MV-4-11 (cell line): Measurements from ENCODE around the gene DAAM2.

Experiments
- DNase-seq: peaks from one replicate; lab custom pipeline; 2025; lab: John Stamatoyannopoulos, UW

Gene DAAM2

DNA sequence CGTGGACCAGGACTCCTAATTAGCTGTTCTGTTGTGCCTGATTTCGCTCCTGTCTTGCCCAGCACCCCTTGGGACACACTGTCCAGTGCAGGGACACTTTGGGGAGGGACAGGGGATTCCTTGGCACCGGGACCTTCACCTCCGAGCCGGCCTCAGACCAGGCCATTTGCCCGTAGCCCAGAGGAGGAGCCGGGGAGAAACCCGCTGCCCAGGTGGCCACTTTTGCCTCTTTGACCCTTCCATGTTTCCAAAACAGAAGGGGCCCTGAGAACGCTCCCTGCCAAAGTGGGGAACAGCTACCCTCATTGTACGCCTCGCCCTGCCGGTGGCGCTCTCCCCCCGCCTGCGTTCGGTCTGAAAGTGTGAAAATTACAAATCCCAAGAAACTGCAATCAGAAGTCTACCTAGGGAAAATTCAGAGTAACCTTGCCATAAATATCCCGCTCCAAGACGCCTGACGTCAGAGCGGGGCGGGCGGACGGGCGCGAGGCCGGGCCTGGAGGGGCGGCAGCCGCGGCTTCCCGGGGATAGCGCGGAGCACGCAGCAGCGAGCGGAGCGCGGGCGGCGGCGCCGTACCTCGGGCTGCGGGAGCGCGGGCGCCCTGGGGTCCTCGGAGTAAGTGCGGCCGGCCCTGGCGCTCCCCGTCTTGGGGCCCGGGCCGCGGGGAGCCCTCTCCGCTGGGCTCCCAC lies at the start of gene DAAM2:
TSS of gene DAAM2 (plus strand) at position 527 of the 690 bp plus-strand sequence. CDS start 63,927 bp downstream, outside the sequence.
- no peak for DNase-seq

DNA sequence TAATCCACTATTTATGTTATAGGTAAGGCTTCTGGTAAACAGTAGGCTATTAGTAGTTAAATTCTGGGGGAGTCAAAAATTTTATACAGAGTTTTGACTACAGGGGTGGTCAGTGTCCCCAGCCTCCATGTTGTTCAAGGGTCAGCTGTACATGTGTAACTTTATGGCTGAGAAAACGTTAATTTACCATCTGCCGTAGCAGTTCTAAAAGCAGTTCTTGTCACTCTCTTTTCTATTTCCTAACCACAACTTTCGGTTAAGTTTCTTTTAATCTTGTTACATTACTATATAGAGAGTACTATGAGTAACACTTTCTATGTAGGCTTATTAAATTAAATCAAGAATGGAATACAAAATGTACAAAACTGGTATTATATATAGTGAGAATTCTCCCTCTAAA lies 45.4 kb upstream of the DAAM2 start:
- DNase-seq = no peak

DNA sequence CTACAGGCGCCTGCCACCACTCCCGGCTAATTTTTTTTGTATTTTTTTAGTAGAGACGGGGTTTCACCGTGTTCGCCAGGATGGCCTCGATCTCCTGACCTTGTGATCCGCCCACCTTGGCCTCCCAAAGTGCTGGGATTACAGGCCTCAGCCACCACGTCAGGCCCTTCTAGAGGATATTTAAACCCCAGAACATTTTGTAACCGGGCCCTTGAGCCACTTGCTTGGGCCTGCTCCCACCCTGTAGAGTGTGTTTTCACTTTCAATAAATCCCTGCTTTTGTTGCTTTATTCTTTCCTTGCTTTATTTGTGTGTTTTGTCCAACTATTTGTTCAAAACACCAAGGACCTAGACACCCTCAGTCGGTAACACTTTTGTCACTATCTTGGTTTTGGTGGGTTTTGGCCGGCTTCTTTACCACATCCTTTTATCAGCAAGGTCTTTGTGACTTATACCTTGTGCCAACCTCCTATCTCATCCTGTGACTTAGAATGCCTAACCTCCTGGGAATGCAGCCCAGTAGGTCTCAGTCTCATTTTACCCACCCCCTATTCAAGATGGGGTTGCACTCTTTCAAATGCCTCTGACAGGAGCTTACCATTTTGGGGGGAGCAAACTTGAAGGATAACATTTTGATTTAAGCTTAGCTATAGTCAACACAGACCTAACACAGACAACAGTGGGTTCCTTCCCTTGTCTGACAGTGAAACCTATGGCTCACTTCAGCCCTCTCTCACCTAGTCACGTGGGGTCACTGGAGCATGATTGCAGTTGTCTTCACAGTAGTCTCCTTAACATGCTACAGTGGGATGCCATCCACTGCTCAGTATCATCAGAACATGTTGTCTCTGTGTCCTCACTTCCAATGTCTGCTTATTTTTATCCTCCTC lies 39.1 kb upstream of the DAAM2 start:
- DNase-seq = no peak

GRCh38 chr6:39753725-39754045 lies 38.5 kb upstream of the DAAM2 start:
- no peak for DNase-seq

- DNase-seq = no peak
These were observed 37.6 kb upstream of the DAAM2 start for GRCh38 chr6:39754514-39755115.

DNA sequence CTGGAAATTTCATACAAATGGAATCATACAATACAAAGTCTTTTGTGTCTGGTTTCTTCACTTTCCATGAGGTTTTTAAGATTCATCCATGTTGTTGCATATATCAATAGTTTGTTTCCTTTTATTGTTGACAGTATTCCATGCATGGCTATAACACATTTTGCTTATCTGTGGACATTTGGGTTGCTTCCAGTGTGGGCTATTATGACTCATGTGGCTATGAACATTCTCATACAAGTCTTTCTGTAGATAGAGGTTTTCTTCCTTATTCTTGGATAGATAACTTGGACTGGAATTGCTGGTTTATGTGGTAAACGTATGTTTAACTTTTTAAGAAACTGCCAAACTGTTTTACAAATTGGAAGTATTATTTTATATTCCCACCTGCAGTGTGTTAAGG lies 36.9 kb upstream of the DAAM2 start:
- no peak for DNase-seq

GRCh38 chr6:39756582-39756981 lies 35.6 kb upstream of the DAAM2 start:
- DNase-seq = no peak

DNA sequence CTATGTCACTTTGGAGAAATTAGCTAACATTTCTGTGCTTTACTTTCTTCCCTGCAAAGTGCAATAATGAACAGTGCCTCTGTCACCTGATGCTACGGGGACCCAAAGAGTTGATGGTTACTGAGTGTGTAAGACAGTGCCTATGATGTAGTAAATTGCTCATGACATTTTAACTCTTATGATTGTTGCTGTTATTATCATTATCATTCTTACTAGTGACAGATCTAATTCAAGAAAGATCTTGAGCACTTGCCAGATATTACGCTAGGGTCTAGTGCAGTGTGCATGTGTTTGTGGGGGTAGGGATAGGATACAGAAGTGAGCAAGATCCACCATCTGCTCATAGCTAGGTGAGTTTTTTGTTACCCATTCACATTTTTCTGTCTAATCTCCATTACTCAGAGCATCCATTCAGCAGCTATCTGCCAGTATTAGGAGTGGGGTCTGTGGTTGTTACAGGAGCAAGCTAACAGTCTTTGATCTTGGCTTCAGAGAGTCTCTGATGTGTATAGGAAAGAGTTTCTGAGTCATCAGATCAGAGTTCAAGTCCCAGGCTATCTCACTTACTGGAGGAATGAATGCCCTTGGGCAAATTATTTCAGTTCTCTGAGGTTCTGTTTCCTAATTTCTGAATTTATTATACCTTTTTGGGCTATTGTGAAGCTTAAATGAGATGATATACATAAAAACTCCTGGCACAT lies 33.1 kb upstream of the DAAM2 start:
- no peak for DNase-seq

GRCh38 chr6:39760226-39760952 lies 31.8 kb upstream of the DAAM2 start:
- DNase-seq = no peak

DNA sequence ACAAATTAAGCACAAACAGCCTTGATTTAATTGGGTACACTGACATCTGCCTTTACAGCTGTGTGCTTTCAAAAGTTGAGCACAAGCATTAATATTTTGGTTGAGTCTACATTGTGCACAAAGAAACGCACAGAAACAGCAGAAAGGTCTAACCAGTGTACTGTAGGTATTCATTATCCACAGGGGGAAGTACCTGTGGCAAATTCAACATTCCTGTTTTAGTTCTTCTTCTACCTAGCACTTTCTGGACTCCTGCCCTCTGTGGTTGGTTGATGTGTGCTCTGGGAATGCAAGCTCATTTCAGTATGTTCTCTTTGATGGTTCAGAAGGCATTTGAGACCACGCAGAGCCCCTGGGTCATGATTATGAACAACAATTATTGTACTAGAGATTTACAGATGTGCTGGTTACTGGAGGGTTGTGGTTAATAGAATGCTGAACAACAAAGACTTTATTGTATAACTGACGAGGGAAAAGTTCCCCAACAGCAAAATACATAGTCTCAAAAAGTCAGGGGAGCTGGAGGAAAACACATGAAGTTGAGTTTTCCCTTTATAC lies 26.6 kb upstream of the DAAM2 start:
- no peak for DNase-seq

- DNase-seq = no peak
These were observed 23.2 kb upstream of the DAAM2 start for GRCh38 chr6:39769012-39769411.

DNA sequence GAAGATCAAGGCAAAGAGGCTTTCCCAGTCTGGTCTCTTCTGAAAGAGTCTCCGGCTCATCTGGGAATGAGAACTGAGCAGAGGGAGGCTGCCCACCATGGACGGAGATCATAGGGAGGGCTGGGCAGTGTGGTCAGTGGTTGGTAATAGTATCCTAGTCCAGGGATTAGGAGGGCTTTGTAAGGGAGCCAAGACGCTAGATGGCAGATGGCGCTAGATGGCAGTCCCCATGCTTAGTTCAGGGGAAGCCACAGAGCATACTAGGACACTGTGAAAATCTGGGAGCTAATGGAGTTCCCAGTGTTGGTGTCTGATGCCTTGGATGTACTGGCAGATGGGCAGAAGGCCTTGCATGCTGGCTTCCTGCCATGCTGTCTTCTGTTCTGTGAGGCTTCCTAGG lies 21.7 kb upstream of the DAAM2 start:
- DNase-seq = no peak

DNA sequence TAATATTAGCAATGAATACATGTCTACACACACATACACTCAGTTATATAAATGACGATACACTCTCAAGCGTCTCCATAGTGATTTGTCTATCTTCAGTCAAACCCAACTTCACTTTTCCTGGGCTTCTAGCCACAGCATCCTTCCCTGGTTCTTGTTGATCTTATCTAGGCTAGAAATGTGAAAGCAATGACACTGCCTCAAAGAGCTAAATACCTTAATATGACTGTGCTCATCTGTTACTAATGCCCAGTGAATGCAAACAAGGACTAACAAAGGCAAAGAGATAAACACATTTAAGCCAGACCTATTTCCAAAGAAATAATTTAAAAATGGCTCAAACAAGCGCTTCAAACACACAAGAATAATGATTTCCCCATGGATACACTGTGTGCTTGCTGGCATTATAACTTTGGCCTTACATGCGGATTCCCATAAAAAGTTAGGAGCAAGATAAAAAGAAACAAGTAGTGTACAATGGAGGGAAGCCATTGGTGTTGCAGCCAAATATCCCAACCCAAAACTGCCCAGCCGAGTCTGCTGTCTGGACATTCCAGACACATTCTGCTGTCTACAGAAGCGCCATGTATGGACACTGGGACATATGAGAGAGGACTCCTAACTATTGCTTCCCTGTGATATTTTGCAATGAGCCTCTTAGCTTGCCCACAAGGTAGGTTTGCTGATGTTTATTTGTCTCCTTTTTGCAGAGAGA lies 19.5 kb upstream of the DAAM2 start:
- no peak for DNase-seq

GRCh38 chr6:39773782-39774181 lies 18.4 kb upstream of the DAAM2 start:
- DNase-seq = no peak

GRCh38 chr6:39776581-39776980 lies 15.6 kb upstream of the DAAM2 start:
- DNase-seq = no peak

DNA sequence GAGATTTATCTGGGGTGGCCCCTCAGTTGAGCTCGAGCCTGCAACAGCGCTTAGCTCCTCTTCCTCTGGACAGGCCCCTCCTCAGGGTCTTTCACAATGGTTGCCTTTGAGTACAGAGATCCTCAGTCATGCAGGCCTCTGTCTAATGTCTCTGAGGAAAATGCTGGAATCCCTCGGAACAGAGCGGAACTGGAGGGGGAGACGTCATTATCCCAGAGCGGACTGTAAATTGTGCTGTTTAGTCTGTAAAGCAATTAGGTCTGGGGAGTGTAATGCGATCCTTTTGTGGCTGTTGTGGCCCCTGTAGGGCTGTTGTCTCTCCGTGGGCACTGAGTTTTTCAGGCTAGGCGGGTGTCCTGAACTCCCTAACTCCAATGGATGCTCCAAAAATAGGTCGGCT lies 15.0 kb upstream of the DAAM2 start:
- DNase-seq = no peak

- no peak for DNase-seq
These were observed 14.5 kb upstream of the DAAM2 start for GRCh38 chr6:39777661-39778060.

DNA sequence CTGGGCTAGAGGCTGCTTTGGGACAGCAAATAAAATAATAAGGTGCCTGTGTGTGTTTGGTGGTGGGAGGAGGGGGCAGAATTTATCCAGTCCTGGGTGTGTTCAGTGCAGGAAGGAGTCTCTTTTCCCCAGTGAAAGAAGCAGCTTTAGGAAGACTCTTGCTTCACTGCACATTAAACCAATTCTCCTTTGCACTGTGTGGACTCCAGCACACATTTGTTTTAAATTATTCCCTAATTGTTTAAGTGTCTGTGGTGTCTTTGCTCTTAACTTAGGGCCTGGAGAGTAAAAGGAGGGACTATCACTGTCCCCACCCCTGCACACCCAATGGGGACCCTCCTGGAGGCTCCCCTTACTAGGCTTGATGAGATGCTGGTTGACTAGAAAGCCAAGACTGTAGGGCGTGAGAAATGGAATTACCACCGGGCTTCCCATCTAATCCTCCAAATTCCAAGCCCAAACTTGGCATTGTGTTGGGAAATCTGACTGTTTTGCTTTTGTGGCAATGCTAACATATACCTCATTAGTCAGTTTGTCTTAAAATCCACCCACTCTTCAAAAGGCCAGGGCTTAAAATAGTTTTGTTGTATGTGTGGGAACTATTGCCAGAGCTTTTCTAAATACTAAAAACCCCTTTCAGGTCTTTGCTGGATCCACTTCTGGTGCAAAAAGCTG lies 13.5 kb upstream of the DAAM2 start:
- DNase-seq = no peak

DNA sequence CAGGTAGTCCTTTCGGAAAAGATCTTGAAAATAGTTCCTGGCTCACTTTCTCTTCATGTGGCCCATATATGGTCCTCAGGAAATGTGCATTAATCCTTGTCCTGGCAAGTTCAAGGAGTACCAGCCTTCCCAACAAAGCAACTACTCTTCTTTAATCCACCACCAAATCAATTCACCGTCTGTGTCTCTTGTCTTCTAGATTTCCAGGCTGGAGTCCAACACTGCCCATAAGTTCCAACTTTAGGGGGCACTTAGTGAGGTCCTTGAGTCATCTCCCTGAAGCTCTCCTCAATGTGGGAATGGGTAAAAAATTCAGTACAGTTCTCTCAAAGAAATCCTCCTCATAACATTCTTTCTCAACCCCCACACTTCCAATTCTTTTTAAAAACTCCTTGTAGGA lies 6.9 kb upstream of the DAAM2 start:
- DNase-seq = no peak

- no peak for DNase-seq
These were observed 5.5 kb upstream of the DAAM2 start for GRCh38 chr6:39786649-39787048.
